ENCODE results near the gene CEP164.
"Not testable (repeated sequence)": the region's sequence is repeated elsewhere in the genome, so short reads cannot be mapped to it uniquely, and the experiment has no call there.

CEP164 gene

GRCh38 chr11:117443266-117444186, 115.9 kb downstream of the CEP164 start:
- peak in 1 of 2 donors; percentile 10 for DNase-seq

- no peak for DNase-seq
These were observed 116.6 kb downstream of the CEP164 start for GRCh38 chr11:117444256-117444655.

DNA sequence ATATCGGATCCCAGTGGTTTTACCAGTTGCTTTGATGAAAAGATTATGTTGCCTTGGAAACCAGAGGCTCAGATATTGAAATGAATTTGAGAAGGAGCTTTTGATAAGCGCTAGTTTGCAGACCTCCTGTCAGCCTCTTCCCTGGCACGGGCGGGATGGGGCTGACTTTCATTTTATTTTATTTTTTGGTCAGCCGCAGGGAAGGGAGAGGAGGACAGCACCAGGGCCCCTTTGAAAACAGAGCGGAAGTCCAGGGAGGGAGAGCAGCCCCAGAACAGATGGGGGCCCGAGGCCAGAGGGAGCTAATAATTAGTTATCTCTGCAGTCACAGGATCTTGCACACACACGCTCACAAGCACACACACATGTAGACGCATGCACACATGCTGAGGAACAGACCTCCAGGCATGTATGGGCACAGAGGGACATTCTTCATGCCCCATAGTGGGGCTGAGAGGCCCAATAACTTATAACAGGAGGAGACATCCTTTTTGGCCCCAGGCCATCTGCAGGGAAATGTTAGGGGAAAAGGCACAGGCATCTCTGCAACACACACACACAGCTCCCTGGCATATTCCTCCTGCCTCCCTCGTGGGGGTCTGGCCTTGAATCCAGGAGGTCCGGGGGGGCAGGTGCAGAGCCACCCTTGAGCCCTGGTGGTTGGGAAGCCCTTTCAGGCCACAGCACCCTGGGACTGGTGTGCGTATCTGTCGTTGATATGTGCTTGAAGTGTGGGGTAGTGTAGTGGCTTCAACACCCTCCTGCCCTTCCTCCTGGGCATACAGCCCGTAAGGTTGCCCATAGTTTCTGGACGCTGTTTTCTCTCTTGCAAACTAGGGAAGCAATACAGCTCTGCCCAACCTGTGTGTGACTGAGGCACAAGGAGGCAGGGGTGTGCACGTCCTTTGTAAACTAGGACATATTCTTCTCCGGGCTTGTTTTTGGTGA, 117.3 kb downstream of the CEP164 start:
- DNase-seq: no peak

GRCh38 chr11:117449111-117449693, 121.5 kb downstream of the CEP164 start:
- DNase-seq: no peak

GRCh38 chr11:117453886-117454563, 126.4 kb downstream of the CEP164 start:
- no peak for DNase-seq

GRCh38 chr11:117454564-117454917, 126.9 kb downstream of the CEP164 start:
- DNase-seq: no peak

DNA sequence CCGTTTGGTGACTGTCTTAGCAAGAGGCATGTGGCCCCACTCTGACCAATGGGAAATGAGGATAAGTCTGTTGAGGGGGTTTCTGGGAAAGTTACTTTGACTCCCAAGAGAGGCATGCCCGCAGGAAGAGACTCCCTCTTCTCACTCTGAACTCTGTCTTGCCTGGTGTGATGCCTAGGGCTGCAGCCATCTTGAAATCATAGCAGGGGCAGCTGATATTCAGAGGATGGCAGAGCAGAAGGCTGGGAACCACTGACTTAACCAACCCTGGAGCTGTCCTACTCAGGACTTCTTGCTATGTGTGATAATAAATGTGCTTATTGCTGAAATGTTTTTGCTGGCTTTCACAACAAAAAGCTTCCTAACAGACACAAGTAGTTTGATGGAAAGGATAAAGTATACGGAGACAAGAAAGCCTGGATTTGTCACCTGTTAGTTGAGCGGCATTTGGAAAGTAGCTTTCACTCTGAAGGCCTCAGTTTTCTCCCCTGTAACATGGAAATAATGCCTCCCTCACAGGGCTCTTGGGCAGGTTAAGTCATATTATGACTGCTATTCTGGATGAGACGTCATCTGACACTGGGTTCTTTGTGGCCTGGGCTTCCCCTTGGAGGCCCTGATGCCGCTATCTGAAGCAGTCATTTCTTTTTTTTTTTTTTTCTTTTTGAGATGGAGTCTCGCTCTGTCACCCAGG, 128.5 kb downstream of the CEP164 start:
- DNase-seq: no peak

- not testable (repeated sequence) for DNase-seq
These were observed 129.0 kb downstream of the CEP164 start for GRCh38 chr11:117456721-117457029.

GRCh38 chr11:117457031-117457785, 129.6 kb downstream of the CEP164 start:
- no peak for DNase-seq

DNA sequence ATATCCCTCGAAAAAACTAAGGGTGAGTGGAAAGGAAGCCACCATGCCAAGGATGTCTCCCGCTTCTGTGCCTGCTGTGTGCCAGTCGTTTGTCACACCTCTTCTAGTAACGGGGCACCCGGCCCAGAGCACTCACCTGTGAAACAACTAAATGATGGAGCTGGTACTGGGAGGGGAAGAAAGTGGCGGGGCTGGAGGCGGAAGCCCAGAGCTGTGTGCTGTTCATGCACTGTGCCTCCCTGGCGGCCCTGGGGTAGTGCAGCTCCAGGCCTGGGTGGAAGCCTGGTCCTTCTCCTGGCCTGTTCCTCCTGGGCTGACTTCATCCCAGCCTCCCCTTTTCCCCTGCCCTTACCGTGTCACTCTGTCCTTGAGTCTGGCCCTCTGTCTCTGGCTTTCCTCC, 130.2 kb downstream of the CEP164 start:
- no peak for DNase-seq

- no peak for DNase-seq
These were observed 130.8 kb downstream of the CEP164 start for GRCh38 chr11:117458275-117459122.

GRCh38 chr11:117459123-117459978, 131.7 kb downstream of the CEP164 start:
- no peak for DNase-seq

- no peak for DNase-seq
These were observed 132.3 kb downstream of the CEP164 start for GRCh38 chr11:117459979-117460300.

DNA sequence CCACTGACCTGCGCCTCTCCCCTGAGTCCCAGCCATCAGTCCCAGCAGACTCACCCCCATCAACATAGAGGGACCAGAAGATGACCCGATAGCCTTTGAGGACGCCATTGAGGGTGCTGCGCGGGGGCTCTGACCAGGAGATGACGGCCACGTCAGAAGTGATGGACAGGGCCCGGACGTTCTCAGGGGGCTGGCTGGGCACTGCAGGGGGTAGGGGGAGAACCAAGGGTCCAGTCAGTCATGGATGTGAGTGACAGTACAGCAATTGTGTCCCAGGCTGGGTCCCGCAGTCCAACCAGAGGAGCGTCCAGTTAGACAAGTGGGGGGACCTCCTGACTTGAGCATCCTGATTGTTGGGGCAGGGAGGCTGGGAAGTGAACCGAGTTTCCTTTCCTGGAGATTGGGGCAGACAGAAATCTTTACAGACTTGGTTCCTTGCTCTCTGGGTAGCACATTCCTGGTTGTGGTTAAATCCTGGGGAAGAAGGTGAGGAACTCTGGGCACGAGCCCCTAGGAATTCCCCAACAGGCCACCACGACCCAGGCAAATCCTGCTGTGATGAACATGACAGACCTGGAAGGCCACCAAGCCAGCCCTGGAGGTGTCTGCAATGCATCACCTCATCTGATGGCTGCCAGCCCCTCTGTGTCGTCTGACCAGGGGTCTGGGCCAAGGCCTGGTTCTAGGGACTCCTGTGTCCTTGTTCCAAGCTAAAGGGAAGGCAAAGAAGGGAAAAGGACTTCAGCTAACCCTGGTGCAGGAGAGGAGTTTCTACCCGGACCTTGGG, 133.9 kb downstream of the CEP164 start:
- DNase-seq: no peak

DNA sequence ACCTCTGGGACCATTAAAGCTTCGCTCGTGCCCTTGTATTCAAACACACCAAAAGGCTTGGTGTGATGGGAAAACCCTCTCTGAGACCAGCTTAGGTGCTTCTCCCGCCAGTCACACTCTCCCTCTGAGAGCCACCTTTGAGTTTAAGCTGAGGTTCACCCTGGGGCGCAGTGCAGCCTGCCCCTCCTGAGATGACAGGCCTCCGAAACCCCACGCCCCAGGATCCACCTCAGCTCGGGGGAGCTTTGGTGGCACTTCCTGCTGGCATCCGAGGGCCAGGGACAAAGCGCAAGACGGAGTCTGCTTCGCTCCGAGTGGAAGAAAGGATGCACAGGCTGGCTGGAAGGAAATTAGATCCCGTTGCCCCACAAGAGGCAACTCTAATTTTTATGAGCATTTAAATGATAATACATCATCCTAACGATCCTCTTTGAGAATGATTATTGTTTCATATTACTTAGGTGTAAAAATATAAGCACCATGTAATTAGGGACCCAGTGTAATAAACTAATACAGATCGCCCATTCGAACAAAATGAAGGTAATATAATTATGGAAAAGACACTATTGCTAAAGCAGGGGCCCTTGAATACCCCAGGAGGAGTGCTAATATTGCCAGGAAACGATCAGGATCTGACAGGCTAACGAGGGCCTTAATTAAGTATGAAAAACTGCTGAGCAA, 134.7 kb downstream of the CEP164 start:
- DNase-seq: no peak

DNA sequence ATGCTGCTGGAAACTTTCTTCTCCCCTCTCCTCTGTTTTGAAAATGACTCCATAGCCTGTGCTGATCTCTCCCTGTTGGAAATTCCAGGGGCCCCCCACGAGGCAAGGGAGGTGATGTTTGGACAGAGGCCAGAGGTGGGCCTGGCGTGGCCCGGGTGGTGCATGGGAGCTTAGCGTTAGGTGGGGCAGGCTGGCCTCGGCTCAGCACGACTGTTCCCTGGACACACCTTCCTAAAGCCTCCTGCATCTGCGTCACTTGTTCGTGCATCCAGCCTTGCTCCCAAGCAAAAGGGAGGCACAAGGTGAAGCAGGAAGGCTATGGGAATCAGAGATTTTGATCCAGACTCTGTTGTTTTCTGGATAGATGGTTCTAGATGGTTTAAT, 135.2 kb downstream of the CEP164 start:
- DNase-seq: no peak
